Measurements from ENCODE around the gene ATR. TPM values are rescaled to one million over a fixed set of nuclear protein-coding genes. Genes with fewer than 3 reads are reported as not detected.

ATR gene
- total and polyA plus RNA-seq, 4 donors = 9.0 to 41.3 (median 23.3) TPM

GRCh38 chr3:142613491-142613890 is 35.0 kb upstream of the ATR start:
- ATAC-seq (ENCODE audit: insufficient read depth, low FRiP score) (no peak), DNase-seq (no peak)
- Histone ChIP-seq H3K9me3 (ENCODE audit: control insufficient read depth in 4 of 4, insufficient read depth in 3 of 4, low read length in 3 of 4) (no peaks in the 10 kb centered on the region), H3K27me3 (ENCODE audit: control insufficient read depth in 3 of 3, insufficient read depth in 3 of 3, low read length in 2 of 3) (no peaks in the 10 kb centered on the region), H3K9ac (ENCODE audit: insufficient read depth in 1 of 2, low read length in 2 of 2) (no peak overlapping the region), H3K4me1 (ENCODE audit: control insufficient read depth in 5 of 5, insufficient read depth in 5 of 5, low read length in 5 of 5) (no peaks in the 10 kb centered on the region), H3K4me3 (no peak overlapping the region), H3K36me3 (ENCODE audit: control insufficient read depth in 4 of 4, insufficient read depth in 4 of 4, low read length in 4 of 4) (no peaks in the 10 kb centered on the region), H3K27ac (ENCODE audit: low read depth in 1 of 2, low read length in 1 of 2) (no peak overlapping the region)
- WGBS, 2 donors = 88% methylated on average over 1 of the region's 1 CpG
- TF ChIP-seq CTCF (IDR thresholded peaks at IDR 0.05; ENCODE audit: control extremely low read depth, extremely low read depth) = no peak

GRCh38 chr3:142611206-142611605 is 32.7 kb upstream of the ATR start:
- Histone ChIP-seq H3K4me3 (no peak overlapping the region), H3K27ac (ENCODE audit: low read depth in 1 of 2, low read length in 1 of 2) (no peak overlapping the region), H3K4me1 (ENCODE audit: control insufficient read depth in 5 of 5, insufficient read depth in 5 of 5, low read length in 5 of 5) (no peaks in the 10 kb centered on the region), H3K27me3 (ENCODE audit: control insufficient read depth in 3 of 3, insufficient read depth in 3 of 3, low read length in 2 of 3) (no peaks in the 10 kb centered on the region), H3K9me3 (ENCODE audit: control insufficient read depth in 4 of 4, insufficient read depth in 3 of 4, low read length in 3 of 4) (no peaks in the 10 kb centered on the region), H3K9ac (ENCODE audit: insufficient read depth in 1 of 2, low read length in 2 of 2) (no peak overlapping the region), H3K36me3 (ENCODE audit: control insufficient read depth in 4 of 4, insufficient read depth in 4 of 4, low read length in 4 of 4) (no peaks in the 10 kb centered on the region)
- no peak for ATAC-seq (ENCODE audit: insufficient read depth, low FRiP score)
- no peak for TF ChIP-seq CTCF (IDR thresholded peaks at IDR 0.05; ENCODE audit: control extremely low read depth, extremely low read depth)
- WGBS, 2 donors = 95 to 96% methylated on average over 1 of the region's 1 CpG
- no peak for DNase-seq

GRCh38 chr3:142609136-142609535 is 30.6 kb upstream of the ATR start:
- DNase-seq (no peak), ATAC-seq (ENCODE audit: insufficient read depth, low FRiP score) (no peak)
- WGBS, 2 donors = 83 to 86% methylated on average over 1 of the region's 1 CpG
- Histone ChIP-seq H3K9me3 (ENCODE audit: control insufficient read depth in 4 of 4, insufficient read depth in 3 of 4, low read length in 3 of 4) (no peaks in the 10 kb centered on the region), H3K9ac (ENCODE audit: insufficient read depth in 1 of 2, low read length in 2 of 2) (no peak overlapping the region), H3K36me3 (ENCODE audit: control insufficient read depth in 4 of 4, insufficient read depth in 4 of 4, low read length in 4 of 4) (no peaks in the 10 kb centered on the region), H3K4me3 (no peak overlapping the region), H3K27ac (ENCODE audit: low read depth in 1 of 2, low read length in 1 of 2) (no peak overlapping the region), H3K4me1 (ENCODE audit: control insufficient read depth in 5 of 5, insufficient read depth in 5 of 5, low read length in 5 of 5) (no peaks in the 10 kb centered on the region), H3K27me3 (ENCODE audit: control insufficient read depth in 3 of 3, insufficient read depth in 3 of 3, low read length in 2 of 3) (no peaks in the 10 kb centered on the region)
- TF ChIP-seq CTCF (IDR thresholded peaks at IDR 0.05; ENCODE audit: control extremely low read depth, extremely low read depth) = no peak

- H3K27me3 ChIP-seq (ENCODE audit: control insufficient read depth in 3 of 3, insufficient read depth in 3 of 3, low read length in 2 of 3) = no peaks in the 10 kb centered on the region
- TF ChIP-seq CTCF (IDR thresholded peaks at IDR 0.05; ENCODE audit: control extremely low read depth, extremely low read depth) = no peak
- no peak overlapping the region for H3K27ac ChIP-seq (ENCODE audit: low read depth in 1 of 2, low read length in 1 of 2)
- no peaks in the 10 kb centered on the region for H3K36me3 ChIP-seq (ENCODE audit: control insufficient read depth in 4 of 4, insufficient read depth in 4 of 4, low read length in 4 of 4)
- no peak overlapping the region for H3K9ac ChIP-seq (ENCODE audit: insufficient read depth in 1 of 2, low read length in 2 of 2)
- no peak overlapping the region for H3K4me3 ChIP-seq
- no peaks in the 10 kb centered on the region for H3K4me1 ChIP-seq (ENCODE audit: control insufficient read depth in 5 of 5, insufficient read depth in 5 of 5, low read length in 5 of 5)
- DNase-seq = peak in 2 of 3 donors; percentile 25 to 66
- 83 to 91% methylated on average over 1 of the region's 1 CpG for WGBS, 2 donors
- no peak for ATAC-seq (ENCODE audit: insufficient read depth, low FRiP score)
- no peaks in the 10 kb centered on the region for H3K9me3 ChIP-seq (ENCODE audit: control insufficient read depth in 4 of 4, insufficient read depth in 3 of 4, low read length in 3 of 4)
Measured at GRCh38 chr3:142608631-142609030, 30.1 kb upstream of the ATR start.

Measured in lung (tissue), 12 donors.